ENCODE data around the gene METAP1. TPM values are rescaled to one million over a fixed set of nuclear protein-coding genes. Genes with fewer than 3 reads are reported as not detected.

The METAP1 gene
- total RNA-seq, 1 experiment from 2014 or later = 63.5 TPM

DNA sequence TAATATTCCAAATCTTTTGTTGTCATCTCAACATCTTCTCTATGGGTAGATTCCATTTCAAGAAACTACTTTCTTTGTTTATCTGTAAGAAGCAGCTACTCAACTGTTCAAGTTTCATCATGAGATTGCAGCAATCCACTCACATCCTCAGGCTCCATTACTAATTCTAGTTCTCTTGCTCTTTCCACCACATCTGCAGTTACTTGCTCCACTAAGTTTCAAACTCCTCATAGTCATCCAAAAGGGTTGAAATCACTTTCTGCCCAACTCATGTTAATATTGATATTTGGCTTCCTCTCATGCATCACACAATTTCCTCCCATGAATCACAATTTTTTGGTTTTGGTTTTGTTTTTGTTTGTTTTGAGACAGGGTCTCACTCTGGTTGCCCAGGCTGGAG, 57.4 kb downstream of the METAP1 start:
- H3K56ac ChIP-seq (ENCODE audit: insufficient read length, low read depth, low read length) = no peak overlapping the region
- H2BK15ac ChIP-seq (ENCODE audit: low read depth, low read length) = no peak overlapping the region
- H2AFZ ChIP-seq (ENCODE audit: low read length) = no peak overlapping the region
- TF ChIP-seq, protein P1, sequence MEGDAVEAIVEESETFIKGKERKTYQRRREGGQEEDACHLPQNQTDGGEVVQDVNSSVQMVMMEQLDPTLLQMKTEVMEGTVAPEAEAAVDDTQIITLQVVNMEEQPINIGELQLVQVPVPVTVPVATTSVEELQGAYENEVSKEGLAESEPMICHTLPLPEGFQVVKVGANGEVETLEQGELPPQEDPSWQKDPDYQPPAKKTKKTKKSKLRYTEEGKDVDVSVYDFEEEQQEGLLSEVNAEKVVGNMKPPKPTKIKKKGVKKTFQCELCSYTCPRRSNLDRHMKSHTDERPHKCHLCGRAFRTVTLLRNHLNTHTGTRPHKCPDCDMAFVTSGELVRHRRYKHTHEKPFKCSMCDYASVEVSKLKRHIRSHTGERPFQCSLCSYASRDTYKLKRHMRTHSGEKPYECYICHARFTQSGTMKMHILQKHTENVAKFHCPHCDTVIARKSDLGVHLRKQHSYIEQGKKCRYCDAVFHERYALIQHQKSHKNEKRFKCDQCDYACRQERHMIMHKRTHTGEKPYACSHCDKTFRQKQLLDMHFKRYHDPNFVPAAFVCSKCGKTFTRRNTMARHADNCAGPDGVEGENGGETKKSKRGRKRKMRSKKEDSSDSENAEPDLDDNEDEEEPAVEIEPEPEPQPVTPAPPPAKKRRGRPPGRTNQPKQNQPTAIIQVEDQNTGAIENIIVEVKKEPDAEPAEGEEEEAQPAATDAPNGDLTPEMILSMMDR (conservative IDR thresholded peaks at IDR 0.05) = no peak
- H2BK120ac ChIP-seq (ENCODE audit: low read depth, low read length, poor library complexity, severe bottlenecking) = no peak overlapping the region
- H3K23me2 ChIP-seq (ENCODE audit: insufficient read length, low read depth, low read length, poor library complexity, severe bottlenecking) = no peaks in the 10 kb centered on the region
- DNase-seq = no peak
- H3K79me1 ChIP-seq (ENCODE audit: insufficient read depth, low read depth, low read length, poor library complexity, severe bottlenecking) = peaks cover 5% of the 10 kb centered on the region
- H3K27me3 ChIP-seq (ENCODE audit: insufficient read depth, low read length) = no peaks in the 10 kb centered on the region
- H3K36me3 Mint-ChIP-seq (ENCODE audit: insufficient read depth in 1 of 3, low read depth in 3 of 3) = peaks cover 54 to 72% (median 67%) of the 10 kb centered on the region in 3 experiments
- H3K4me1 Mint-ChIP-seq = peaks cover 4 to 6% of the 10 kb centered on the region in 2 experiments
- no peak overlapping the region for H2BK5ac ChIP-seq (ENCODE audit: insufficient read length, low read length)
- H3K9ac ChIP-seq (ENCODE audit: extremely low read depth, insufficient read length, low read length) = no peak overlapping the region
- no peaks in the 10 kb centered on the region for H3K27me3 Mint-ChIP-seq (ENCODE audit: low read depth)
- H4K5ac ChIP-seq (ENCODE audit: insufficient read length, low read depth, low read length) = no peak overlapping the region
- no peak overlapping the region for H3K4me3 Mint-ChIP-seq
- no peak overlapping the region for H3K4ac ChIP-seq (ENCODE audit: low read depth, low read length)
- no peak overlapping the region for H2BK20ac ChIP-seq (ENCODE audit: low read depth, low read length, poor library complexity, severe bottlenecking)
- no peaks in the 10 kb centered on the region for H3K4me1 ChIP-seq (ENCODE audit: insufficient read depth, low read length)
- H3K4me2 ChIP-seq (ENCODE audit: insufficient read depth, insufficient read length, low read length) = no peak overlapping the region
- H3K14ac ChIP-seq (ENCODE audit: insufficient read depth, low read length) = no peak overlapping the region
- no peaks in the 10 kb centered on the region for H4K20me1 ChIP-seq (ENCODE audit: control insufficient read depth, insufficient read depth, insufficient read length)
- H4K91ac ChIP-seq (ENCODE audit: insufficient read length, low read depth, low read length) = no peak overlapping the region
- H2AK5ac ChIP-seq (ENCODE audit: insufficient read length, low read length) = no peak overlapping the region
- H3K9me3 Mint-ChIP-seq = no peaks in the 10 kb centered on the region
- peak overlapping the region in 1 of 3 experiments; percentile 11; a peak in 1 of 7 replicates for H3K27ac Mint-ChIP-seq
- H2BK12ac ChIP-seq (ENCODE audit: insufficient read length, low read depth, low read length) = no peak overlapping the region
- H3K79me2 ChIP-seq (ENCODE audit: insufficient read depth, low read length) = no peaks in the 10 kb centered on the region
- no peaks in the 10 kb centered on the region for H3K9me3 ChIP-seq (ENCODE audit: control insufficient read depth, low read depth, low read length)
- H3T11ph ChIP-seq (ENCODE audit: low read length) = no peak overlapping the region
- no peak overlapping the region for H3K18ac ChIP-seq (ENCODE audit: insufficient read length, low read depth, low read length)
- H4K8ac ChIP-seq (replicated peaks; ENCODE audit: insufficient read length, low read depth, low read length) = no peak overlapping the region
- no peak overlapping the region for H3K27ac ChIP-seq (ENCODE audit: insufficient read length, low read depth, low read length)
- no peak overlapping the region for H3K23ac ChIP-seq (ENCODE audit: insufficient read length, low read depth, low read length)
